Progenitor cell of endocrine pancreas (in vitro differentiated cells): ENCODE results near the gene ARRB2. TPM values are rescaled to one million over a fixed set of nuclear protein-coding genes. Genes with fewer than 3 reads are reported as not detected.

ENCODE experiments used
- DNase-seq: peaks from one replicate; pipeline ENCODE4 v3.0.0; 2021; ENCODE audit warnings: low spot score; ENCODE audit not compliant: unreplicated experiment
- H3K27ac Mint-ChIP-seq: 2 replicates; pipeline ENCODE4 v1.8.0; 2021; ENCODE audit warnings: mild to moderate bottlenecking, moderate library complexity, mixed read lengths
- H3K27me3 Mint-ChIP-seq: 2 replicates; pipeline ENCODE4 v1.8.0; 2021; ENCODE audit warnings: mixed read lengths
- H3K36me3 Mint-ChIP-seq: 2 replicates; pipeline ENCODE4 v1.8.0; 2022; ENCODE audit warnings: mixed read lengths; ENCODE audit not compliant: insufficient read depth
- H3K4me1 Mint-ChIP-seq: 2 replicates; pipeline ENCODE4 v1.8.0; 2021; ENCODE audit warnings: low read depth, mixed read lengths
- H3K4me3 Mint-ChIP-seq: 2 replicates; pipeline ENCODE4 v1.8.0; 2021; ENCODE audit warnings: low read depth, mild to moderate bottlenecking, moderate library complexity, mixed read lengths
- H3K9me3 Mint-ChIP-seq: 2 replicates; pipeline ENCODE4 v1.8.0; 2021; ENCODE audit warnings: low read depth, mixed read lengths
- CTCF ChIP-seq: fragments of 200-600 bp; sonication (generic); IDR thresholded peaks from one replicate; pipeline ENCODE4 v1.5.0; 2021; ENCODE audit warnings: antibody characterized with exemption, mild to moderate bottlenecking; ENCODE audit not compliant: unreplicated experiment
- total RNA-seq: library from RNA; stranded (reverse); gene quantifications from 2 replicates; pipeline ENCODE4 v1.2.1, GENCODE V29; 2021

The ARRB2 gene
- total RNA-seq, 1 donor from 2014 or later = 52.6 TPM

DNA sequence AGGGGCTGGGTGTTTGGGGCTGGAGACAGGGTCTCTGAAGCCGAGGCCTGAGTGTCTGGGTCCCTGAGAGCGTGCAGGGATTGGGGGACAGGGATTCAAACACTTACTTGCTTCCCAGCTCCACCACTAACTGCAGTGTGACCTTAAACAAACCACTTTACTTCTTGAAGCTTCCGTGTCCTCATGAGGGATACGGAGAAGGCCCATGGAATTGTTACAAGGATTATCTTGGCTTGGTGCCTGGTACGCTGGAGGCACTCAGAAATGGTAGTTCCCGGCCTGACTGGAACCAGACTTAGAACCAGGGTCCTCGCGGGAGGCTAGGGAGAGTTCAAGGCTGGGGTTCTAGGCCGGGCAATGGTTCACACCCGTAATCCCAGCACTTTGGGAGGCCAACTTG is 32.2 kb downstream of the ARRB2 start:
- DNase-seq = no peak
- peaks cover 10% of the 10 kb centered on the region for H3K4me1 Mint-ChIP-seq
- H3K4me3 Mint-ChIP-seq = no peak overlapping the region
- no peaks in the 10 kb centered on the region for H3K9me3 Mint-ChIP-seq
- H3K36me3 Mint-ChIP-seq = no peaks in the 10 kb centered on the region
- no peak for TF ChIP-seq CTCF
- peaks cover 76% of the 10 kb centered on the region for H3K27me3 Mint-ChIP-seq
- no peak overlapping the region for H3K27ac Mint-ChIP-seq

DNA sequence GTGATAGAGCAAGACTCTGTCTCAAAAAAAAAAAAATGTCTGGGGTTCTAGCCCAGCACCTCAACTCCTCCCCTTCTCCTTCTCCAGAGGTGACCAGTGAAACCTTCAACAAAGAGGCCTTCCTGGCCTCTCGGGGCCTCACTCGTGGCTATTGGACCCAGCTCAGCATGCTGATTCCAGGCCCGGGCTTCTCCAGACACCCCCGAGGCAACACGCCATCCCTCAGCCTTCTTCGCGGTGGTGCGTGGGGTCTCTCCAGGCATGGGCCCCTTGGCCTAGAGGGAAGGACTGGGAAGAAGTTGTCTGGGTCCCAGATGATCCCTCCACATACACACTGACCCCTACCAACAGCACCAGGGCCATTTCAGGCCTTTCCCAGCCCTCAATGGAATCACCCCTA is 32.8 kb downstream of the ARRB2 start:
- Mint-ChIP-seq H3K27me3 (peaks cover 78% of the 10 kb centered on the region), H3K4me1 (peaks cover 10% of the 10 kb centered on the region), H3K4me3 (no peak overlapping the region), H3K27ac (no peak overlapping the region), H3K9me3 (no peaks in the 10 kb centered on the region), H3K36me3 (no peaks in the 10 kb centered on the region)
- DNase-seq = no peak
- TF ChIP-seq CTCF = no peak

DNA sequence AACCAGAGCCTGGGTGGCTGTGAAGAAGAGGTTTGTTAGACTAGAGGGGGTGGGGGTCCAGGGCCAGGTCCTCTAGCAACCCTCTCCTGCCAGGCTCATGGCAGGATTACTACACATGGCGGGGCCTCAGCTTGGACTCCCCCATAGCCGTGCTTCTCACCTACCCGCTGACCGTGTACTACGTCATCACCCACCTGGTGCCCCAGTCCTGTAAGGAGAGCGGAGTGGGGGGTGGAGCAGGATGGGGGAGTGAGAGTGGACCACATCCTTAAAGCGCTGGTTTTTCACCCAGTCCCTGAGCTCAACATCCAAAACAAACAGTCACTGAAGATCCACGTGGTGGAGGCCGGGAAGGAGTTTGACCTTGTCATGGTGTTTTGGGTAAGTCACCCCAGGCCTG is 33.5 kb downstream of the ARRB2 start:
- no peaks in the 10 kb centered on the region for H3K9me3 Mint-ChIP-seq
- H3K4me1 Mint-ChIP-seq = peaks cover 6% of the 10 kb centered on the region
- H3K27me3 Mint-ChIP-seq = peaks cover 78% of the 10 kb centered on the region
- no peak for TF ChIP-seq CTCF
- no peaks in the 10 kb centered on the region for H3K36me3 Mint-ChIP-seq
- no peak overlapping the region for H3K27ac Mint-ChIP-seq
- H3K4me3 Mint-ChIP-seq = no peak overlapping the region
- DNase-seq = no peak

- TF ChIP-seq CTCF = no peak
- Mint-ChIP-seq H3K27me3 (peaks cover 76% of the 10 kb centered on the region), H3K27ac (no peak overlapping the region), H3K36me3 (no peaks in the 10 kb centered on the region), H3K9me3 (no peaks in the 10 kb centered on the region), H3K4me3 (peak overlapping the region; percentile 43), H3K4me1 (peaks cover 3% of the 10 kb centered on the region)
- peak; percentile 40 for DNase-seq
Observed at GRCh38 chr17:4744999-4745969, 34.9 kb downstream of the ARRB2 start.

GRCh38 chr17:4747847-4748246 is 37.4 kb downstream of the ARRB2 start:
- DNase-seq = no peak
- TF ChIP-seq CTCF = no peak
- H3K4me3 Mint-ChIP-seq = no peak overlapping the region
- peaks cover 60% of the 10 kb centered on the region for H3K27me3 Mint-ChIP-seq
- H3K9me3 Mint-ChIP-seq = no peaks in the 10 kb centered on the region
- no peaks in the 10 kb centered on the region for H3K36me3 Mint-ChIP-seq
- no peak overlapping the region for H3K27ac Mint-ChIP-seq
- peaks cover 3% of the 10 kb centered on the region for H3K4me1 Mint-ChIP-seq
